A549 (cell line): ENCODE measurements around the gene NPAT.

Experiments
- EP300 ChIP-seq, 2 experiments: fragments of >200 bp; sonication (Bioruptor Twin); formaldehyde crosslinking; IDR thresholded peaks; 2 replicates in 1 of 2; 3 replicates in 1 of 2; pipeline ENCODE4 v1.6.1; 2016 to 2017
- TP53 ChIP-seq: fragments of 250-450 bp; sonication (Bioruptor Pico); IDR thresholded peaks from 2 replicates; pipeline ENCODE4 v1.5.0; 2021; ENCODE audit warnings: mild to moderate bottlenecking, moderate library complexity
- ZSCAN20 ChIP-seq: fragments of 250-450 bp; sonication (Bioruptor Pico); IDR thresholded peaks from 2 replicates; pipeline ENCODE4 v1.8.0; 2022; ENCODE audit warnings: mild to moderate bottlenecking, moderate library complexity

DNA sequence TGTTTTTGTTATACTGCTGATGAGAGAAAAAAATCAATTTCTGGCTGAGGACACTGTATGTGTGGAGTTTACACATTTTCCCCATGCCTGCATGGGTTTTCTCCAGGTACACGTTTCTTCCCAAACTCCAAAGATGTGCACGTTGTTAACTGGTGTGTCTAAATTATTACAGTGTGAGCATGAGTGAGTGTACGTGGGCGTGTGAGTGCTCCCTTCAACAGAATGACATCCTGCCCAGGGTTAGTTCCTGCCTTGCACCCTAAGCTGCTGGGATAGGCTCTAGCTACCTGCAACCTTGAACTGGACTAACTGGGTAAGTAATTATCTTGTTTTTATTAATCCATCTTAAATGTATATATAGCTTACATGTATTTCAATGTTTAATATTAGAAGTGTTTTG, 5.5 kb downstream of the NPAT start:
- TF ChIP-seq EP300 (IDR thresholded peaks at IDR 0.05): no peak
- no peak for TF ChIP-seq TP53
- no peak for TF ChIP-seq ZSCAN20
